ENCODE results near the gene NPHP4.
"Not testable (repeated sequence)": the region's sequence is repeated elsewhere in the genome, so short reads cannot be mapped to it uniquely, and the experiment has no call there.

Gene NPHP4

DNA sequence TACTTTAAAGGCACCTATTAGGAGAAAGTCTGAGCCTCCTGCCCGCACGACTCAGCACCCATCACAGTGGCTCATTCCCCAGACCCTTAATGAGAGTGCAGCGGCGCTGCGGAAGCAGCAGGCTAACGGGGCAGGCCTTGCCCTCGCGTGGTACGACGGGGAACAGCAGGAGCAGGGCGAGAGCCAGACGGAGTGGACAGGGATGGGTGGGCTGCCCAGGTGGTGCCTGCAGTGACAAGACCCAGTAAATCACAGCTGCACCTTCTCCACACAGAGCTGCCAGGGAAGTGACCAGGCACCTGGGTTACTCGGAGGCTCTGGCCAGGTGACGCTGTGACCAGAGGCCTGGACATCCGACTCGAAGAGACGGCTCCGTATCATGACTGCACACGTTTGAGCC is 131.9 kb downstream of the NPHP4 start:
- no peak for ATAC-seq
- H3K4me3 Mint-ChIP-seq: no peak overlapping the region

DNA sequence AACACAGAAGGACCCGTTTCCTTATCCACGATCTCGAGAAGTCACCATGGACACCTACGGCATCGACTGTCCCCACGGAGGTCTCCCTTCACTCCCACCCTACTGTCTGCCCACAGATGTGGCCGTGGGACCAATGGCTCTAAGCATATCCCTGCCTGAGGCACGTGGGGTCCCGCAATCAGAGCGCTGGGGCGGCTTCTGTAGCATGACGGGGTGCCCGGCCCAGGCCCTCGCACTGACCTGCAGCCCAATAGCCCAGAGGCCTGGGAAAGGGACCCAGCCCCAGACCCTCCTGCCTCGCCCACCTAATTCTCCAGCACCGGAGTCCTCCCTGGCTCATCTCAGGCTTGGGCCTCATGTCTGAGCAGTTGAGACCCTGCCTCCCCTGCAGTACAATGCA is 132.5 kb downstream of the NPHP4 start:
- Mint-ChIP-seq H3K4me3 (no peak overlapping the region), H3K4me1 (peaks cover 7% of the 10 kb centered on the region), H3K9me3 (no peaks in the 10 kb centered on the region)

More for the DNA sequence above, 131.9 kb downstream of the NPHP4 start:
- peaks cover 7% of the 10 kb centered on the region for H3K4me1 Mint-ChIP-seq
- no peaks in the 10 kb centered on the region for H3K27me3 Mint-ChIP-seq
- no peaks in the 10 kb centered on the region for H3K9me3 Mint-ChIP-seq
- no peak overlapping the region for H3K27ac Mint-ChIP-seq
- no peak for DNase-seq

GRCh38 chr1:5858844-5859407 is 133.3 kb downstream of the NPHP4 start:
- no peak for DNase-seq
- Mint-ChIP-seq H3K27ac (no peak overlapping the region), H3K4me1 (peaks cover 7% of the 10 kb centered on the region), H3K9me3 (no peaks in the 10 kb centered on the region), H3K27me3 (no peaks in the 10 kb centered on the region), H3K4me3 (no peak overlapping the region)
- no peak for ATAC-seq

More for the DNA sequence above, 132.5 kb downstream of the NPHP4 start:
- DNase-seq: no peak
- no peak for ATAC-seq
- H3K27ac Mint-ChIP-seq: peak overlapping the region in 1 of 2 donors; percentile 19
- no peaks in the 10 kb centered on the region for H3K27me3 Mint-ChIP-seq

GRCh38 chr1:5858246-5858645 is 134.0 kb downstream of the NPHP4 start:
- peak; percentile 28 for ATAC-seq
- Mint-ChIP-seq H3K27ac (peak overlapping the region in 1 of 2 donors; percentile 48), H3K27me3 (no peaks in the 10 kb centered on the region), H3K4me1 (peaks cover 7% of the 10 kb centered on the region), H3K9me3 (no peaks in the 10 kb centered on the region), H3K4me3 (no peak overlapping the region)
- DNase-seq: no peak

DNA sequence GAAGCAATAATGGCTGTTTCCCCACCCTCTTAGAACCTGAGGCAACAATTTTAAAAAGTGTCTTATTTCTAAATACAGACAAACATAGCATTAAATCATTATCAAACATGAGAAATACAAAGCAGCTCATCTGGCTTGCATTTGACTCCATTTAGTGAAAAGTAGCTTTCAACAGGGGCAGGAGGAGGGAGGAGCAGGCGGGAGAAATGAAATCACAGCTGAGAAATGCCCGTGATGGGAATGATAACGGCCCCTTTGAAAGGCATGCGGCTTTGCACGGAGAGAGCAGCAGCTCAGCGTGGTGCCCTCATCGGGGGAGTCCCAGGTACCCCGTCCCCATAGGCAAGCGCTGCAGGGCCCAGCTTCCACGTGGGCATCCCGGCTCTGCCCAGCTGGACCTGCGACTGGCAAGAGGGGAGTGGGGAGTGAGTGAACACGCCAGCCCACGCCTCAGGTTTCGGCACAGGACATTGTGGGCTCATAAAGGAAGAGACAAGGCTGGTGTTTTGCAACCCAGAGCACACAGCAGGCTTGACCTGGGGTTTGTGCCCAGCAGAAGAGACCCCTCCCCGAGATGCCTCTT is 134.6 kb downstream of the NPHP4 start:
- Mint-ChIP-seq H3K27ac (no peak overlapping the region), H3K9me3 (no peaks in the 10 kb centered on the region), H3K4me3 (no peak overlapping the region), H3K4me1 (peaks cover 7% of the 10 kb centered on the region), H3K27me3 (no peaks in the 10 kb centered on the region)
- DNase-seq (no peak), ATAC-seq (no peak)

DNA sequence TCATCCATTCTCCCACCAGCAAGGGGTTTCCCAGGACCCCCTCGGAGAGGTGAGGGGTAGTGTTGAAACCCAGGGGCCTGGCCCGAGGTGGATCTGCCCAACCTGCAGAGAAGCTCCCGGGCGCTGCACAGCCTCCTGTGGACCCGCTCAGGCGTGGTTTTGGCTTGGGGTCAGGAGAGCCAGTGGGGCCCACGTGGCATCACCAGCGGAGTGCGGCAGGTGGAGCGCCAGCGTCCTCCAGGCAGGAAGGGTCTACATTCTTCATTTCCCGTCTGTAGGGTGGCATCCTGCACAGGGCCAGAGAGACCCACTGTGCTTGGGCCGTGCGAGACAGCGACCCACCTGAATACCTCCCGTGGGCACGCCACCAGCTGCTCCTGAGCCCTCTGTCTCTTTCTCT is 135.2 kb downstream of the NPHP4 start:
- ATAC-seq (no peak), DNase-seq (no peak)
- no peaks in the 10 kb centered on the region for H3K27me3 Mint-ChIP-seq
- H3K27ac Mint-ChIP-seq: no peak overlapping the region
- H3K9me3 Mint-ChIP-seq: no peaks in the 10 kb centered on the region
- no peak overlapping the region for H3K4me3 Mint-ChIP-seq
- H3K4me1 Mint-ChIP-seq: peaks cover 7% of the 10 kb centered on the region

DNA sequence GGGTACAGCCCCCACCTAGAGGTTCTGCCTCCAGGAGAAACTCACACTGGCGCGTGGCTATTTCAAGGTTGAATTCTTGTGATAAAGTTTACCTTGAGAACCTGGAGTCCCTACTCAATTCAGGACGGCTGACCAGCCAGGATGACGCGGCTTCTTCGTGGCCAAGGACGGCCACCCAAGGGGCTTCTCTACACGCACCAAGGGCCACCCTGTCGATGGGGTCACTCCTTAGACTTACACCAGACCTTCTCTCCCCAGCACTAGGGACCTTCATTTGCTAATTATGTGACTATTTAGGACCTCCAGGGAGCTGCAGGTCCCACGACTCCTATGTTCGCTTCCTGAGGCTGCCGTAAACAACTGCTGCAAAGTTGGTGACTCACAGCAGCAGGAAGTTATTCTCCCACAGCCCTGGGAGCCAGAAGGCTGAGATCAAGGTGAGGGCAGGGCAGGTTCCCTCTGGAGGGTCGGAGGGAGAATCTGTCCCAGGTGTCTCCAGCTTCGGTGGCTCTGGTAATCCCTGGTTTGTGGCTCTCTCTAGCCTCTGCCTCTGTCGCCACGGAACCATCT is 135.9 kb downstream of the NPHP4 start:
- peak overlapping the region in 1 of 2 donors; percentile 92 for H3K27ac Mint-ChIP-seq
- no peaks in the 10 kb centered on the region for H3K27me3 Mint-ChIP-seq

DNA sequence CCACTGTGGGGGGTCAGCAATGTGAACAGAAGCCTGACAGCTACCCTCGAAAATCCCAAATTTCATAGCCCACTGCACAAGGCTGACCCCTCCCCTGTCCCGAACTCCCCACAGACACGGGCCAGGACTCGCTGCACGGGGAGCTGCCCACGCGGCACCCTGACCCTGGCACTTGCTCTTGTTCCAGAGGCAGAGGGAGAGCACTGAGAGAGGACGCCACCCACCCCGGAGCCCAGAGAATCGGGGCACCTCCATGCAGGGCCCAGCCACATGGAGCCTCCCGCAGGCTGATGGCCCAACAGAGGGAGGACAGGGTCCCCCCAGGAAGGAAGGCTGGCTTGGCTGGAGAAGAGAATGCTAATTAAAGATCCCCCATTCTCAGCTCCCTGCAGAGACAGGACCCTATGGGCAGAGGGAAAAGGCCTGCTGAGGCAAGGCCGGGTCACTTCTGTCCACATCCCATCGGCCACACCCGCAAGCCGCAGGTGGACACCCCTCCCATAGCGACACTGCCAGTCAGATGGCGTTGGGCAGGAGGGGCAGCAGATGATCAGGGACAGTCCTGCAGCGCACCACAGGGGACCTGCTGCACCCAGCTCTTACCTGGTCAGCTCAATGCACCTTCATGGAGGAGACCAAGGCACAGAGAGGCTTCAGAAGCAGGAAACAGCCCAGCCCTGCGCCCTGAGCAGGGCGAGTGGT is 136.9 kb downstream of the NPHP4 start:
- DNase-seq: no peak
- Mint-ChIP-seq H3K9me3 (no peaks in the 10 kb centered on the region), H3K4me3 (no peak overlapping the region), H3K27me3 (no peaks in the 10 kb centered on the region), H3K27ac (no peak overlapping the region), H3K4me1 (peaks cover 7% of the 10 kb centered on the region)
- ATAC-seq: no peak

More for the DNA sequence above, 135.9 kb downstream of the NPHP4 start:
- no peak for ATAC-seq
- no peak for DNase-seq
- H3K4me3 Mint-ChIP-seq: no peak overlapping the region
- H3K9me3 Mint-ChIP-seq: no peaks in the 10 kb centered on the region
- peaks cover 7% of the 10 kb centered on the region for H3K4me1 Mint-ChIP-seq

- H3K4me3 Mint-ChIP-seq: no peak overlapping the region
- no peak overlapping the region for H3K27ac Mint-ChIP-seq
- H3K27me3 Mint-ChIP-seq: no peaks in the 10 kb centered on the region
- peaks cover 7% of the 10 kb centered on the region for H3K4me1 Mint-ChIP-seq
- ATAC-seq (no peak), DNase-seq (no peak)
- H3K9me3 Mint-ChIP-seq: no peaks in the 10 kb centered on the region
Measured at GRCh38 chr1:5854754-5855153, 137.5 kb downstream of the NPHP4 start.

- H3K27ac Mint-ChIP-seq, H3K9me3 Mint-ChIP-seq, DNase-seq, H3K4me1 Mint-ChIP-seq, ATAC-seq, H3K4me3 Mint-ChIP-seq, H3K27me3 Mint-ChIP-seq: not testable (repeated sequence)
Measured at GRCh38 chr1:5853858-5854257, 138.4 kb downstream of the NPHP4 start.

- H3K4me1 Mint-ChIP-seq: no peaks in the 10 kb centered on the region
Measured at GRCh38 chr1:5850503-5850902, 141.7 kb downstream of the NPHP4 start.

DNA sequence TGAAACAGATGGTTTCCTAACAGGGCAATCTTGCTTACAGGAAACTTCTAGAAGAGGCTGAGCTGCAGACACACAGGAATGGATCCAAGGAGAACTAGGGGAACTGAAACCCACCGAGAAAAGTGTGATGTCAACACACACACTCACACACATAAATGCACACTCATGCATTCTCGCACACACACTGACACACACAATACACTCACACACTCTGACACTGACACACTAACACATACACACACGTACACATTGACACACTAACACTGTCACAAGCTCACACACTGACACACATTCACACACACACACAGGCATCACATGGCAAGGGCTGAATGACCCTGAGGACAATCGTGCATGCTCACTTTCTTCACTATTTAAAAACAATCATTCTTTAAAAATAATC is 142.7 kb downstream of the NPHP4 start:
- no peak overlapping the region for H3K27ac Mint-ChIP-seq
- ATAC-seq: no peak
- peaks cover 10% of the 10 kb centered on the region for H3K27me3 Mint-ChIP-seq
- H3K4me3 Mint-ChIP-seq: no peak overlapping the region
- H3K4me1 Mint-ChIP-seq: no peaks in the 10 kb centered on the region
- DNase-seq: no peak
- no peaks in the 10 kb centered on the region for H3K9me3 Mint-ChIP-seq

More at GRCh38 chr1:5850503-5850902, 141.7 kb downstream of the NPHP4 start:
- ATAC-seq: no peak
- DNase-seq: no peak
- Mint-ChIP-seq H3K9me3 (no peaks in the 10 kb centered on the region), H3K4me3 (no peak overlapping the region), H3K27me3 (peaks cover 9% of the 10 kb centered on the region), H3K27ac (no peak overlapping the region)

- Mint-ChIP-seq H3K27ac (peak overlapping the region in 1 of 2 donors; percentile 85), H3K9me3 (no peaks in the 10 kb centered on the region), H3K27me3 (peaks cover 22% of the 10 kb centered on the region), H3K4me3 (no peak overlapping the region), H3K4me1 (no peaks in the 10 kb centered on the region)
- no peak for DNase-seq
- no peak for ATAC-seq
Measured at GRCh38 chr1:5847013-5847659, 145.1 kb downstream of the NPHP4 start.

DNA sequence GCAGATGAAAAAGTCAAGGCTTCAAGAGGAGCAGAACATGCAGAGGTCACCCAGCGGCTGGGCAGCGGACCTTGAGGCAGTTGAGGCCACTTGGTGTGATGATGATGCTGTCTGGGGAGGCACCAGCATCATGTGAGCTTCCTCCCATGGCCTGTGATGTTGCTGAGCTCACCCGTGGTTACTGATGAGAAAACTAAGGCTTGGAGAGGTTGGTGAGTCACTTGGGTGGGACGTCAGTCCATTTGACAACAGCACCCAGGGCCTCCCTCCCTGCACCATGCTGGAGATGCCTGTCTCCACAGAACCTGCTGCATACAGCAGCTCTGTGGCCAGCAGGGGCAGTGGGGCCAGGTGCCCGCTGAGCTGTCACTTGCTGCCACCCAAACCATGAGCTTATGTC is 146.8 kb downstream of the NPHP4 start:
- Mint-ChIP-seq H3K4me3 (no peak overlapping the region), H3K27me3 (peaks cover 22% of the 10 kb centered on the region), H3K27ac (no peak overlapping the region), H3K4me1 (no peaks in the 10 kb centered on the region), H3K9me3 (no peaks in the 10 kb centered on the region)
- ATAC-seq (no peak), DNase-seq (no peak)

DNA sequence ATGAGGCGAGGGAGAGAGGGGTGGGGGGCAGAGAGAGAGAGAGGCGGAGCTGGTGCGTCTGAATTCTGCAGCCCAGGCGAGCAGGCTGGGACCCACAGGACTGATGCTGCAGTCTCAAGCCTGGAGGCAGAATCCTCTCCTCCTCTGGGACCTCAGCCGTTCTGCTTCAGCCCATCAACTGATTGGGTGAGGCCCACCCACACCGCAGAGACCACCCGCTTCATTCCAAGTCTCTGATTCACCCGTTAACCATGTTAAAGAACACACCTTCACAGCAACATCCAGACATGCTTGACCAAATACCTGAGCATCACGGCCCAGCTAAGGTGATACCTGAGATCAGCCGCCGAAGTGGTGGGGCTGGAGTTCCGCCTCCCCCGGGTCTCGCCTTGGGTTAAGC is 147.8 kb downstream of the NPHP4 start:
- DNase-seq: no peak
- Mint-ChIP-seq H3K9me3 (no peaks in the 10 kb centered on the region), H3K27ac (peak overlapping the region in 1 of 2 donors; percentile 19), H3K27me3 (peaks cover 22% of the 10 kb centered on the region), H3K4me1 (no peaks in the 10 kb centered on the region), H3K4me3 (no peak overlapping the region)
- no peak for ATAC-seq

Data from stimulated activated naive CD8-positive, alpha-beta T cell treated with anti-CD3 and anti-CD28 coated beads, Interleukin-15, amount 100 ng/mL, for 72 hours (primary cell).